GM12873 (cell line): ENCODE data around the gene SMLR1.
A peak's percentile ranks its signal among the peaks of the same experiment; 100 is the strongest.

Experiments used
- TF ChIP-seq, protein P1 (sequence below): IDR thresholded peaks from 2 replicates; pipeline ENCODE4 v1.5.1; 2012; ENCODE audit warnings: low read depth, mild to moderate bottlenecking, moderate library complexity, low read length, control low read depth; ENCODE audit not compliant: insufficient read depth; ENCODE audit errors: missing control alignments

Gene SMLR1

DNA sequence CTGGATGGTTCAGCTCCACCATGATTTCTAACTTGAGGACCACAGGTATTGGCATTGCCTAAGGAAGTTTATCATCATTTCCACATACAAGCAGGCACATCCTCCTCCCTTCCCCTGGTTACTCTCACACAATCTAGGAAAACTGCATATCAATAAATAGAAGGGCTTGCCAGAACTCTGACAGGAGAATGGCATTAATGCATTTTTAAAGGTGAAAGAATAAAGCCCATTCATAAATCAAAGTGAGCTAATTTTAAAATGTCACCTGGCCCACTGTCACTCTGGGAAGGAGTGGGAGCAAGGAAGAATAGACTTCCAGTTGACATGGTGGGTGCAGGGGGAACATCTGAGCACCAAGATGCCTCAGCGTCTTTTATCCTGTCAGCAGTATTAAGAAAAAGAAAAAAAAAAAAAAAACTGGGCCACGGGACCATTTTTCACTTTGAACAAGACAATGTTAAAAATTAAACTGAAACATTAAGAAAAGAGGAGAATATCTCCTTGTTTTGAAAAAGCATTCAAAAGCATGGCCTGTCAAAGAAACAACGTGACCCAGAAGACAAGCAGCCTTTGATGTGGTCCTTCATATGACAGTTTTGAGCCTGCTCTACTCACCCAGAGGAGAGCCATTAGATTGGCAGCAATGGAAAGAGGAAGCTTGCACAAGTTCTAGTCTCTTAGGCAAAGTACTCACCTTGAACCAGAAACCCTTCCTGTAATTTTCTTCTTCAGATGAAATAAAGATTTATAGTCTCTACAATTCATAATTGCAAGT, 39.3 kb upstream of the SMLR1 start:
- TF ChIP-seq, protein P1, sequence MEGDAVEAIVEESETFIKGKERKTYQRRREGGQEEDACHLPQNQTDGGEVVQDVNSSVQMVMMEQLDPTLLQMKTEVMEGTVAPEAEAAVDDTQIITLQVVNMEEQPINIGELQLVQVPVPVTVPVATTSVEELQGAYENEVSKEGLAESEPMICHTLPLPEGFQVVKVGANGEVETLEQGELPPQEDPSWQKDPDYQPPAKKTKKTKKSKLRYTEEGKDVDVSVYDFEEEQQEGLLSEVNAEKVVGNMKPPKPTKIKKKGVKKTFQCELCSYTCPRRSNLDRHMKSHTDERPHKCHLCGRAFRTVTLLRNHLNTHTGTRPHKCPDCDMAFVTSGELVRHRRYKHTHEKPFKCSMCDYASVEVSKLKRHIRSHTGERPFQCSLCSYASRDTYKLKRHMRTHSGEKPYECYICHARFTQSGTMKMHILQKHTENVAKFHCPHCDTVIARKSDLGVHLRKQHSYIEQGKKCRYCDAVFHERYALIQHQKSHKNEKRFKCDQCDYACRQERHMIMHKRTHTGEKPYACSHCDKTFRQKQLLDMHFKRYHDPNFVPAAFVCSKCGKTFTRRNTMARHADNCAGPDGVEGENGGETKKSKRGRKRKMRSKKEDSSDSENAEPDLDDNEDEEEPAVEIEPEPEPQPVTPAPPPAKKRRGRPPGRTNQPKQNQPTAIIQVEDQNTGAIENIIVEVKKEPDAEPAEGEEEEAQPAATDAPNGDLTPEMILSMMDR: no peak

DNA sequence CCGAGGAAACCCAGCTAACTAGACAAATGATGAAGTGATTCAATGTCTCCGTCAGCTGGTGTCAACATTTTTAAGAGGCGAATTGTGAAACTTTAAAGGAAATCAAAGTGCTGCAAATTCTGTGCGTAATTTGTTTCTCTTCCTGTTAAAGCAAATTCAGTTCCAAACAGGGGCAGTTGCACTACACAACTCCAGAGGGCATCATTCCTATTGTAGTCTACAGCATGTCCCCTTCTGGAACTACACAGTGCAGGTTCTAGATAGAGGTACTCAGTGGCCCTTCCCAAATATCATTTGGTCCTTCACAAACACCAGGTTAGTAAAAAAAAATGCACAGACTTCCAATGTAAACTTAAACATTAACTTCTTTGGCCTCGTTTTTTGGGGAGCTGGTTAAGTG, 38.3 kb upstream of the SMLR1 start:
- TF ChIP-seq, protein P1: peak; percentile 12

DNA sequence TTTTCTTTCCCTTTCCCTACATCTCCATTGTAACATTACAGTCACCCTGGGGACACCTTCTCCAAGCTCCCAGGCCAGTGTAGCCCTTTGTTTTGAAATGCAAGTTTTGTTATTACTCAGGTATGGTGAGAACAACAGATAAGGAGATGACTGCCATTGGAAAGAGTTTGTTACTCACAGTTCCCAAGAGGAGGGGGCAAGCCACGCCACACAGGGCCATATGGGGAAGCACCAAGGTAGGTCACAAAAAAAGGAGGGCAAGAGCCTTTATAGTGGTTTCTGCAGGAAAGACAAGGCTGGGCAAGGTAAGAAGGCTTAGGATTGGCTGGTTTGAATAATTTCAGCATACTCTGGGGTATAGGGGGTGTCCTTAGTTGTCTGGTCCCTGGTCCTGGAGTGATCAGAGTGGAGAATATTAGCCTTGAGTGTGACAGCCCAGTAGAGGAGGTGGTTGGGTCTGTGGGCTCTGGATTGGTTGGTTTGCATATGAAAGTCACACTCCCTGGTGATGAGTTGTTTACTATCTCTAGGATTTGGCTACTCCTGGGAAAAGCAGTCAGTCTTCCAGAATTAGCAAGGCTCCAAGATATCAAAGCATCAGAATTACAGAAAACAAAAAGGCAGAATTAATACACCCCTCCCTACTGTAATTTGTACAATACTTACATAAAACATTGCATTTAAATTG, 33.1 kb upstream of the SMLR1 start:
- TF ChIP-seq, protein P1: no peak

DNA sequence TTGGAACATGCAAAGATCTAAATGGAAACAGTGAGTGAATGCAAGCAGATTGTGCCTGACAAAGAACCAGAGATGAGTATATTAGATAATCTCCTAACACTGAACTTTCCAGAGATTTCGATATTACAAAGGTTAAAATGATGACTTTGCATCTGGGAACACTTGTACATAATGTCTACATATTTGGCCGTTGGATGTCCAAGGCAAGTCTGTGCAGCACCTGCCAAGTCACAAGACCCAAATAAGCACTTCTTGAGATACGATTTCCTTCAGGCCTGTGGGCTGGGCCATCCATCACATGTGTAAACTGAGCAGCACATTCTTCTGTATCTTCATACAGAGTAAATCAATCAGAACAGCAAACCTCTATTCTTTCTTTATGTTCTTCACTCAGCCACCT, 32.5 kb upstream of the SMLR1 start:
- TF ChIP-seq, protein P1: no peak

DNA sequence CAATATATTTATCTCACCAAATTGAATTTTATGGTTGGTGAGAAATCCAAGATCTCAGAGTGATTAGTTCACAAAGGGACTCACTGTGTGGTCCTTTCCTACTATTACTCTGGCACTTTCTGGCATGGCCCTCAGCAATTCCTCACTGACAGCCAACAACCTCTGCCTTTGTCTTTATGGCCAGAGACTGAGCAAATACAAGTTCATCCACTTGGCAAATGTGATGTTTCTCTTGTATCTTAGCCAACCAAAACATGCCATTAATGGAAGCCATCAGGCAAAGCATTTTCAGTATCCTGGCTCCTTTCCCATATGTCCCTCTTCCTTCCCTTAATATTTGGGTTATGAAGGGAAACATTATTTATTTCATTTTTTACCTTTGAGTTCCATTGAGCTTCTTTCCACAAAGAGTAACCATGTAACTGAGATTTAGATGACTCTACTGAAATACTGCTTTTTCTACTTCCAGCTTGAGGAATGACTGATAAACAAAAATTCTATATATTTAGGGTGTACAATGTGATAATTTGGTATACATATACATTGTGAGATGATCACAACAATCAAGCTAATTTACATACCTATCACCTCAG, 30.8 kb upstream of the SMLR1 start:
- TF ChIP-seq, protein P1: no peak

DNA sequence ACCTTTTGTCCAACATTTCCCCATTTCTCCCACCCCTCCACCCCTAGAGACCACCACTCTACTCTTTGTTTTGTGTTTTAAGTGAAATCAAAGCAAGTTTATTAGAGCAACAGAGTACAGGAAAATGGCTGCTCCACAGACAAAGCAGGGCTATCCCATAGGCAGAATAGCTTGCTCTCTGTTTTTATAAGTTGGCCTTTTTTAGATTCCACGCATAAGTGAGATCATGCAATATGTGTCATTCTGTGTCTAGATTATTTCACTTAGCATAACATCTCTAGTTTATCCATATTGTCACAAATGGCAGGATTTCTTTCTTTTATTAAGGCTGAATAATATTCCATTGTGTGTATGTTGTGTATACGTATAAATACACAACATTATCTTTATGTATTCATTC, 30.1 kb upstream of the SMLR1 start:
- TF ChIP-seq, protein P1: no peak

DNA sequence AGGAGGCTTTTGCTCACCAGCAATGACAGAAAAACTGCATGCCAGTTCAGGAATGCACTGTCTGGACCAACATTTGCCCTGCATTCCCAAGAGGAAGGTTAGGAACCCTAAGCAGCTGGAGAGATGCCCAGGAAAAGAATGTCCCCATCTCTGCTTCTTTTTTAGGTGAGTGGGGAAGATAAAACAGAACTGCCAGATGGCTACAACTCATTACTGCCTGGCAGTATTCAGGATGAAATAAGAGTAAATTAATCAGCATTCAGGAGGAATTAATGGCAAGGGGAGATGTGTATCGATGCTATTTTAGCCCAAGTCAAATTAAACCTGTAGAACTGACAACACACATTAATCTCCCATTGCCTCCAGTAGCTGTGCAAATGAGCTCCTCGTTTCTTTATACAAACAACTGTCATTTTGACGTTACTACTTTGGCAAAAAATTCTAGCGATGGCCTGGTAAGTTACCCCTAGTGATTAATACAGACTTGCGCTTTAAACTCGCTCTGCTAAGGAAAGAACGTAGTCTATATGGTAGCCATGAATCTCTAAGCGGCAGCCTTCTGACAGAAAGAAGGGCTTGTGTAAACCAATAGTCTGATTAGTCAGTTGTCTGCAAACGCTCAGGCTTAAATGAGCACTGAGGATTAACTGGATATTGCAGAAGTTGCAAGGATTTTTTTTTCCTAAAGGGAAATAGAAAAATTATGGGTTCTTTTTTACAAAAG, 16.7 kb upstream of the SMLR1 start:
- TF ChIP-seq, protein P1: no peak
